Ectodermal cell (in vitro differentiated cells): ENCODE data around the gene FREM2.

Experiments used
- H3K27ac ChIP-seq: 2 replicates; pipeline ENCODE4 v1.7.0; 2013; ENCODE audit warnings: mild to moderate bottlenecking, low read depth, low read length; ENCODE audit not compliant: insufficient read depth, poor library complexity, severe bottlenecking
- H3K27me3 ChIP-seq: 2 replicates; pipeline ENCODE4 v1.7.0; 2013; ENCODE audit warnings: mild to moderate bottlenecking, low read length; ENCODE audit not compliant: insufficient read depth, control insufficient read depth, poor library complexity, severe bottlenecking
- H3K36me3 ChIP-seq: one replicate; pipeline ENCODE4 v1.7.0; 2013; ENCODE audit warnings: low read length; ENCODE audit not compliant: control insufficient read depth, insufficient read depth
- H3K4me1 ChIP-seq: one replicate; pipeline ENCODE4 v1.7.0; 2013; ENCODE audit warnings: low read length; ENCODE audit not compliant: control insufficient read depth, insufficient read depth
- H3K4me3 ChIP-seq: 2 replicates; pipeline ENCODE4 v1.7.0; 2013; ENCODE audit warnings: low read depth, low read length, control low read depth; ENCODE audit not compliant: insufficient read depth
- H3K9me3 ChIP-seq: 2 replicates; pipeline ENCODE4 v1.7.0; 2013; ENCODE audit warnings: mild to moderate bottlenecking, low read length, moderate library complexity; ENCODE audit not compliant: control insufficient read depth
- WGBS, 2 experiments: methylation state at CpG; one replicate each; pipeline ENCODE4 v1.1.7; 2013; ENCODE audit warnings: missing lambda C conversion rate in 2 of 2; 5-methylcytosine and 5-hydroxymethylcytosine counted together

Gene FREM2

GRCh38 chr13:38664906-38665305 is 22.0 kb upstream of the FREM2 start:
- Histone ChIP-seq H3K4me3 (no peak overlapping the region), H3K4me1 (no peaks in the 10 kb centered on the region), H3K27me3 (no peaks in the 10 kb centered on the region), H3K27ac (no peak overlapping the region), H3K36me3 (no peaks in the 10 kb centered on the region), H3K9me3 (no peaks in the 10 kb centered on the region)
- 94 to 98% methylated on average over 2 of the region's 2 CpGs for WGBS, 2 experiments

- 96 to 99% methylated on average over 6 of the region's 6 CpGs for WGBS, 2 experiments
- Histone ChIP-seq H3K9me3 (no peaks in the 10 kb centered on the region), H3K4me3 (no peak overlapping the region), H3K4me1 (no peaks in the 10 kb centered on the region), H3K27me3 (no peaks in the 10 kb centered on the region), H3K36me3 (no peaks in the 10 kb centered on the region), H3K27ac (no peak overlapping the region)
These were observed 19.3 kb upstream of the FREM2 start for GRCh38 chr13:38667526-38668109.

DNA sequence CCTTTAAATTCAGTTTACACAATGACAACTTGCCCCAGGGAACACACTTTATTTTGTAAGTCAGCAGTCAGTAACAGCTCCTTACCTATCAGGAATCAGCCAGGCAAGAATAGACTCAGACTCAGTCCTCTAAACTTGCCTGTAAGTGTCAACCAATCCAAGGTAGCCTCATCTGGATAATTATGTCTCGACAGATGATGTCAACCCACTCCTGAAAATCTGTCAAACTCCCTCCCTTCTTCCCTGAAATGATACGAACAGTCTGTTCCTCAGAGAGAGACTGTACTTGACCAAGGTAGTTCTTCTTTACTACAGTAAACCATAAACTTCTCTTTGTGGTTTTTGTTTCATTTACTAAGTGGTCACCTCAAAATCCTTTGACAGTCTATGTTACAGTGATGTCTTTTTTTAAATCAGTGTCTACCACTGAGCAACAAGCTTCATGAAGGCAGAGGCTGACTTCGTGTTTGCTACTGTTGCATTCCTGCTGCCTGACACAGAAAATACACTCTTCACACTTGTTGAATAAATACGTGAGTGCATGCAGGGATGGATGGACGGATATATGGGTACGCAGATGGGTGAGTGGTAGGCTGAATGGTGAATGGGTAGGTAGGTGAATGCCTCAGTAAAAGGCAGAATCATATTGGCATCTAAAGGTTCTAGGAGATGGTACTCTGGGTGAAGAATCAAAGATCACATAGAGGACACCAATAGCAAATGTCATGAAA is 17.5 kb upstream of the FREM2 start:
- Histone ChIP-seq H3K27ac (no peak overlapping the region), H3K9me3 (no peaks in the 10 kb centered on the region), H3K4me1 (no peaks in the 10 kb centered on the region), H3K36me3 (no peaks in the 10 kb centered on the region), H3K27me3 (no peaks in the 10 kb centered on the region), H3K4me3 (no peak overlapping the region)
- WGBS, 2 experiments: 91% methylated on average over 6 of the region's 6 CpGs

DNA sequence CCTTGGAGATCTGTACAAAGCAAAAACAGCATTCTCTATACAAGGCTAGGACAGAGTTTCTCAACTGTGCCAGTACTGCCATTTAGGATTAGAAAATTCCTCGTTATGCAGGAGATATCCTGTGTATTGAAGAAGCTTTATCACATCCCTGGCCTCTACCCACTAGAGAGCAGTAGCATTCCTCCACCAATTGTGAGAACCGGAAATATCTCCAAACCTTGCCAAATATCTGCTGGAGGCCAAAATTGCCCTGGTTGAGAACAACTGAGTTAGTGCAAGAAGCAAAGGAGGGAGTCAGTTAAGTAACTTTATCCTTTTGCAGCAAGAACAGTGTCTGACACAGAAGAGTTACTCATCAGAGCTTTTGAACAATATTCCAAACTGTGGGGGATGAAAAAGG is 16.2 kb upstream of the FREM2 start:
- Histone ChIP-seq H3K27ac (no peak overlapping the region), H3K36me3 (no peaks in the 10 kb centered on the region), H3K27me3 (no peaks in the 10 kb centered on the region), H3K4me1 (no peaks in the 10 kb centered on the region), H3K4me3 (no peak overlapping the region), H3K9me3 (no peaks in the 10 kb centered on the region)
- 92 to 98% methylated on average over 2 of the region's 2 CpGs for WGBS, 2 experiments

- WGBS, 2 experiments: 88 to 100% methylated on average over 1 to 2 of the region's 2 CpGs
- Histone ChIP-seq H3K27me3 (no peaks in the 10 kb centered on the region), H3K4me3 (no peak overlapping the region), H3K9me3 (no peaks in the 10 kb centered on the region), H3K36me3 (no peaks in the 10 kb centered on the region), H3K4me1 (no peaks in the 10 kb centered on the region), H3K27ac (no peak overlapping the region)
These were observed 14.9 kb upstream of the FREM2 start for GRCh38 chr13:38671980-38672379.

- WGBS, 2 experiments: 61 to 69% methylated on average over 3 to 4 of the region's 4 CpGs
- Histone ChIP-seq H3K9me3 (no peaks in the 10 kb centered on the region), H3K4me1 (no peaks in the 10 kb centered on the region), H3K27ac (no peak overlapping the region), H3K36me3 (no peaks in the 10 kb centered on the region), H3K4me3 (no peak overlapping the region), H3K27me3 (no peaks in the 10 kb centered on the region)
These were observed 12.7 kb upstream of the FREM2 start for GRCh38 chr13:38674208-38674607.

DNA sequence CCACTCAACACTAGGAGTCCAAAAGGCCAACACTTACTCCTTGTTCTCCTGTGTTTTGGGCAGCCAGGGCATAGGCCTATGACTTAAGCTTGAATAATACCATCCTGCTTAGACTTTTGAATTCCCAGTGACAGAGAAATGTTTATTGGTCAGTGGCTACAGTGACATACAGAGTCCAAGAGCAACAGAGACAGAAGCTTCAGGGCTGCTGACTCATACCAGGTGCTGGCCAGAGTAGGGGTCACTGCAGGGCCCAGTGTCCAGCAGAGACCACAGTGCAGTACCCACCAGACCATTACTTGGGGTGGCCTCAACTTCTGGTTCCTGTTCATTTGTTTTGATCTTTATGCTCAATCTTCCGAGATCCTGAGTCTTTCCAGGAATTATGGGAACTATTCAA is 6.0 kb upstream of the FREM2 start:
- Histone ChIP-seq H3K4me3 (no peak overlapping the region), H3K4me1 (no peaks in the 10 kb centered on the region), H3K27me3 (no peaks in the 10 kb centered on the region), H3K27ac (no peak overlapping the region), H3K36me3 (no peaks in the 10 kb centered on the region), H3K9me3 (no peaks in the 10 kb centered on the region)
- WGBS, 2 experiments: 90% methylated on average over 1 of the region's 1 CpG; no CpG with 5 or more reads in 1 of the 2 experiments

DNA sequence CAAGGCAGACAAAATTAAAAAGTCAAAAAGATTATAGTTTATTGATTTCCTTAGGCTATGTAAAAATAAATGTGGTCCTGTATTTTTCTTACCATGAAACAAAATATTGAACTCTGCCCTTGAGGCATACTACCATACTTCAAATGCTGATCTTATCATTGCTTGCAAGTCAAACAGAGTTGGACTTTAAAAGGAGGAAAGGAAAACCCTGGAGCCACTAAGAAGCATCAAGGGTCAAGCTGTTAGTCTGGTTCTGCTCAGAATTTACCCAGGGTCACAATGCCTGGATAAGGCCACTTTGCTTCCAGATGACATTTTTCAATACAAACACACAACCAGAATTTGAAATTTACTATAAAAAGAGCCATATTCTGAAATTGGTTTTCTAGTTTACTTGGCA is 2.2 kb upstream of the FREM2 start:
- Histone ChIP-seq H3K4me3 (no peak overlapping the region), H3K9me3 (no peaks in the 10 kb centered on the region), H3K4me1 (no peaks in the 10 kb centered on the region), H3K36me3 (no peaks in the 10 kb centered on the region), H3K27ac (no peak overlapping the region), H3K27me3 (peaks cover 23% of the 10 kb centered on the region)

GRCh38 chr13:38685431-38685830 is 1.4 kb upstream of the FREM2 start:
- no peaks in the 10 kb centered on the region for H3K9me3 ChIP-seq
- no peaks in the 10 kb centered on the region for H3K4me1 ChIP-seq
- H3K4me3 ChIP-seq: no peak overlapping the region
- no peak overlapping the region for H3K27ac ChIP-seq
- H3K27me3 ChIP-seq: peaks cover 23% of the 10 kb centered on the region
- WGBS, 2 experiments: 93 to 96% methylated on average over 2 of the region's 2 CpGs
- H3K36me3 ChIP-seq: no peaks in the 10 kb centered on the region

- Histone ChIP-seq H3K4me1 (no peaks in the 10 kb centered on the region), H3K4me3 (peak overlapping the region; percentile 62), H3K27ac (peak overlapping the region; percentile 55), H3K27me3 (peaks cover 23% of the 10 kb centered on the region), H3K36me3 (no peaks in the 10 kb centered on the region), H3K9me3 (no peaks in the 10 kb centered on the region)
- 1% methylated on average over 14 of the region's 14 CpGs for WGBS, 2 experiments
These were observed 802 bp upstream of the FREM2 start for GRCh38 chr13:38685974-38686576.
